PC-9 (cell line): ENCODE results near the gene HNRNPF. TPM values are rescaled to one million over a fixed set of nuclear protein-coding genes. Genes with fewer than 3 reads are reported as not detected.
"Not testable (repeated sequence)": the region's sequence is repeated elsewhere in the genome, so short reads cannot be mapped to it uniquely, and the experiment has no call there.

Source experiments
- BruUV-seq: library from RNA; stranded (reverse); fragments of 400-500 nt; replicated peaks from 2 replicates; lab custom pipeline; 2021; lab: Mats Ljungman, UMichigan
- CTCF ChIA-PET: fragments of 300-600 bp; sonication (Branson Sonifier 250); formaldehyde crosslinking; loops from one replicate; lab custom pipeline; 2022; ENCODE audit warnings: antibody characterized with exemption; lab: Charles Lee
- POLR2A ChIA-PET: fragments of 300-600 bp; sonication (Branson Sonifier 250); formaldehyde crosslinking; loops from one replicate; lab custom pipeline; 2022; ENCODE audit warnings: antibody characterized with exemption; ENCODE audit not compliant: unreplicated experiment; lab: Charles Lee
- DNase-seq, 2 experiments: peaks; one replicate each; pipeline versions ENCODE4 v3.0.0 to v3.0.0-alpha.2; 2015 to 2022; ENCODE audit warnings: mixed read lengths in 1 of 2
- H2AFZ ChIP-seq: fragments of 200-600 bp; sonication (generic); 2 replicates; pipeline ENCODE4 v1.8.1; 2017; ENCODE audit warnings: antibody characterized with exemption
- H3F3A ChIP-seq: fragments of 200-600 bp; sonication (generic); 2 replicates; pipeline ENCODE4 v1.8.1; 2017; ENCODE audit warnings: antibody characterized with exemption, mild to moderate bottlenecking, low read depth; ENCODE audit not compliant: insufficient read depth
- H3K27ac ChIP-seq: fragments of 200-600 bp; sonication (generic); 2 replicates; pipeline ENCODE4 v1.6.1; 2016; ENCODE audit warnings: mixed run types
- H3K27me3 ChIP-seq: fragments of 200-600 bp; sonication (generic); 2 replicates; pipeline ENCODE4 v1.6.1; 2016; ENCODE audit warnings: low read depth, mixed run types; ENCODE audit not compliant: insufficient read depth
- H3K36me3 ChIP-seq: fragments of 200-600 bp; sonication (generic); 2 replicates; pipeline ENCODE4 v1.6.1; 2016; ENCODE audit warnings: low read depth, mixed run types
- H3K4me1 ChIP-seq: fragments of 200-600 bp; sonication (generic); replicated peaks from 2 replicates; pipeline ENCODE4 v1.6.1; 2016; ENCODE audit warnings: mixed run types; ENCODE audit not compliant: insufficient read depth
- H3K4me2 ChIP-seq: fragments of 200-600 bp; sonication (generic); 2 replicates; pipeline ENCODE4 v1.6.1; 2017; ENCODE audit warnings: mixed run types
- H3K4me3 ChIP-seq: fragments of 200-600 bp; sonication (generic); 2 replicates; pipeline ENCODE4 v1.6.1; 2016; ENCODE audit warnings: mixed run types
- H3K79me2 ChIP-seq: fragments of 200-600 bp; sonication (generic); 2 replicates; pipeline ENCODE4 v1.6.1; 2017; ENCODE audit warnings: low read depth, mixed run types
- H3K9me2 ChIP-seq: fragments of 200-600 bp; sonication (generic); 2 replicates; pipeline ENCODE4 v1.8.1; 2017; ENCODE audit warnings: mild to moderate bottlenecking; ENCODE audit not compliant: insufficient read depth
- H3K9me3 ChIP-seq: fragments of 200-600 bp; sonication (generic); 2 replicates; pipeline ENCODE4 v1.8.1; 2016; ENCODE audit warnings: low read depth; ENCODE audit not compliant: insufficient read depth
- H4K20me1 ChIP-seq: fragments of 200-600 bp; sonication (generic); 2 replicates; pipeline ENCODE4 v1.8.1; 2017; ENCODE audit not compliant: insufficient read depth
- CTCF ChIP-seq: fragments of 200-600 bp; sonication (generic); conservative IDR thresholded peaks from 2 replicates; pipeline ENCODE4 v1.6.1; 2017; ENCODE audit warnings: mixed run types, antibody characterized with exemption, mild to moderate bottlenecking, moderate library complexity
- EZH2 ChIP-seq: fragments of 200-600 bp; sonication (generic); IDR thresholded peaks from 2 replicates; pipeline ENCODE4 v1.8.0; 2017; ENCODE audit warnings: antibody characterized with exemption, low read depth
- intact Hi-C: fragments of 100-400 bp; cut with micrococcal nuclease; formaldehyde crosslinking; loops from one replicate; pipeline ENCODE4 v1.10.0; 2022; ENCODE audit not compliant: unreplicated experiment
- total RNA-seq: library from RNA; stranded (reverse); gene quantifications from 2 replicates; pipeline ENCODE4 v1.2.3, GENCODE V29; 2021

HNRNPF gene
- total RNA-seq, 1 experiment from 2014 or later, result 337 TPM

GRCh38 chr10:43424416-43424815 is 15.4 kb upstream of the HNRNPF start:
- Histone ChIP-seq H3F3A (peaks cover 24% of the 10 kb centered on the region; the same call in 1 of the 2 replicates), H3K36me3 (no peaks in the 10 kb centered on the region), H3K79me2 (no peaks in the 10 kb centered on the region), H3K4me3 (no peak overlapping the region), H2AFZ (no peak overlapping the region), H3K4me2 (no peak overlapping the region), H3K27ac (no peak overlapping the region), H3K27me3 (no peaks in the 10 kb centered on the region), H4K20me1 (no peaks in the 10 kb centered on the region), H3K4me1 (peaks cover 14% of the 10 kb centered on the region), H3K9me2 (no peaks in the 10 kb centered on the region), H3K9me3 (no peaks in the 10 kb centered on the region)
- POLR2A ChIA-PET, result no interaction called here
- intact Hi-C loops, result no loop called here
- no TSS peak for BruUV-seq
- no peak for DNase-seq
- TF ChIP-seq EZH2, result no peak
- TF ChIP-seq CTCF, result no peak
- CTCF ChIA-PET, result no interaction called here

- H4K20me1 ChIP-seq, H3K36me3 ChIP-seq, CTCF ChIA-PET, H3K27me3 ChIP-seq, H3K4me3 ChIP-seq, H3K9me2 ChIP-seq, POLR2A ChIA-PET, DNase-seq, H2AFZ ChIP-seq, BruUV-seq, H3K79me2 ChIP-seq, H3K9me3 ChIP-seq: not testable (repeated sequence)
- intact Hi-C loops, result loop anchor here (2.0 kb wide), 1 partner anchor 25 kb away; no protein-coding TSS in a partner anchor
- Histone ChIP-seq H3K27ac (peak overlapping the region; percentile 77; the same call in 1 of the 2 replicates), H3K4me2 (0 out of 2 replicates have a peak overlapping the region, but pooled peaks have one; percentile 89), H3F3A (peaks cover 30% of the 10 kb centered on the region), H3K4me1 (peaks cover 14% of the 10 kb centered on the region)
These were observed 13.0 kb upstream of the HNRNPF start for GRCh38 chr10:43421944-43422343.

- POLR2A ChIA-PET, result no interaction called here
- H3K27ac ChIP-seq, result peak overlapping the region; percentile 77; the same call in 1 of the 2 replicates
- H3K9me3 ChIP-seq, result no peaks in the 10 kb centered on the region
- H3K4me2 ChIP-seq, result peak overlapping the region; percentile 89
- CTCF ChIA-PET, result no interaction called here
- H2AFZ ChIP-seq, result no peak overlapping the region
- H3K27me3 ChIP-seq, result no peaks in the 10 kb centered on the region
- BruUV-seq, result no TSS peak
- TF ChIP-seq CTCF (no peak), EZH2 (no peak)
- H3K36me3 ChIP-seq, result no peaks in the 10 kb centered on the region
- intact Hi-C loops, result loop anchor here (2.0 kb wide), 1 partner anchor 25 kb away; no protein-coding TSS in a partner anchor
- H3F3A ChIP-seq, result peaks cover 30% of the 10 kb centered on the region
- peaks cover 14% of the 10 kb centered on the region for H3K4me1 ChIP-seq
- peak overlapping the region; percentile 80; the same call in 1 of the 2 replicates for H3K4me3 ChIP-seq
- H4K20me1 ChIP-seq, result no peaks in the 10 kb centered on the region
- H3K79me2 ChIP-seq, result no peaks in the 10 kb centered on the region
- DNase-seq, result no peak
- H3K9me2 ChIP-seq, result no peaks in the 10 kb centered on the region
These were observed 12.5 kb upstream of the HNRNPF start for GRCh38 chr10:43421519-43421918.

GRCh38 chr10:43421201-43421507 is 12.2 kb upstream of the HNRNPF start:
- Histone ChIP-seq H3K4me2 (peak overlapping the region; percentile 89), H3K4me1 (peaks cover 14% of the 10 kb centered on the region), H3K27ac (peak overlapping the region; percentile 77), H3K36me3 (no peaks in the 10 kb centered on the region), H2AFZ (peak overlapping the region; percentile 92), H3K79me2 (no peaks in the 10 kb centered on the region), H3K27me3 (no peaks in the 10 kb centered on the region), H3K4me3 (peak overlapping the region; percentile 80), H3K9me2 (no peaks in the 10 kb centered on the region), H3F3A (peaks cover 30% of the 10 kb centered on the region), H3K9me3 (no peaks in the 10 kb centered on the region), H4K20me1 (no peaks in the 10 kb centered on the region)
- POLR2A ChIA-PET, result interaction anchor here (0.6 kb wide), 2 partner anchors 16 to 23 kb away, joined by 3 to 7 read pairs; partner anchors contain the start of gene ZNF487
- BruUV-seq, result no TSS peak
- TF ChIP-seq CTCF, result no peak
- no peak for TF ChIP-seq EZH2
- CTCF ChIA-PET, result interaction anchor here (0.6 kb wide), 1 partner anchor 577 kb away, joined by 4 read pairs; no protein-coding TSS in a partner anchor
- DNase-seq, result no peak
- intact Hi-C loops, result loop anchor here (2.0 kb wide), 1 partner anchor 24 kb away; no protein-coding TSS in a partner anchor
